Measurements from ENCODE around the gene AUTS2. TPM values are rescaled to one million over a fixed set of nuclear protein-coding genes. Genes with fewer than 3 reads are reported as not detected.

AUTS2 gene
- total and polyA plus RNA-seq, 9 of the 15 experiments (the other 6 are each of a cell fraction or from before 2014, with no cell fraction given), result 0.58 TPM; not detected in 8

- TF ChIP-seq FOXP4 (CRISPR knock-in tag; IDR thresholded peaks at IDR 0.05; ENCODE audit: borderline replicate concordance), result no peak
- no peak for TF ChIP-seq ZBTB26 (CRISPR knock-in tag; IDR thresholded peaks at IDR 0.05)
- TF ChIP-seq ELF4 (CRISPR knock-in tag; IDR thresholded peaks at IDR 0.05), result no peak
- TF ChIP-seq PCBP1 (IDR thresholded peaks at IDR 0.05; ENCODE audit: low read depth, low read length, poor library complexity, severe bottlenecking), result no peak
- no peak for TF ChIP-seq ZNF23 (CRISPR knock-in tag; IDR thresholded peaks at IDR 0.05)
- no peak for TF ChIP-seq ZBTB40 (IDR thresholded peaks at IDR 0.05)
- no peak for TF ChIP-seq ZBTB40 (CRISPR knock-in tag; IDR thresholded peaks at IDR 0.05)
These were observed 1017.9 kb downstream of the AUTS2 start (continued) for GRCh38 chr7:70616211-70616610.
